ENCODE data around the gene TNFSF10.

The TNFSF10 gene

DNA sequence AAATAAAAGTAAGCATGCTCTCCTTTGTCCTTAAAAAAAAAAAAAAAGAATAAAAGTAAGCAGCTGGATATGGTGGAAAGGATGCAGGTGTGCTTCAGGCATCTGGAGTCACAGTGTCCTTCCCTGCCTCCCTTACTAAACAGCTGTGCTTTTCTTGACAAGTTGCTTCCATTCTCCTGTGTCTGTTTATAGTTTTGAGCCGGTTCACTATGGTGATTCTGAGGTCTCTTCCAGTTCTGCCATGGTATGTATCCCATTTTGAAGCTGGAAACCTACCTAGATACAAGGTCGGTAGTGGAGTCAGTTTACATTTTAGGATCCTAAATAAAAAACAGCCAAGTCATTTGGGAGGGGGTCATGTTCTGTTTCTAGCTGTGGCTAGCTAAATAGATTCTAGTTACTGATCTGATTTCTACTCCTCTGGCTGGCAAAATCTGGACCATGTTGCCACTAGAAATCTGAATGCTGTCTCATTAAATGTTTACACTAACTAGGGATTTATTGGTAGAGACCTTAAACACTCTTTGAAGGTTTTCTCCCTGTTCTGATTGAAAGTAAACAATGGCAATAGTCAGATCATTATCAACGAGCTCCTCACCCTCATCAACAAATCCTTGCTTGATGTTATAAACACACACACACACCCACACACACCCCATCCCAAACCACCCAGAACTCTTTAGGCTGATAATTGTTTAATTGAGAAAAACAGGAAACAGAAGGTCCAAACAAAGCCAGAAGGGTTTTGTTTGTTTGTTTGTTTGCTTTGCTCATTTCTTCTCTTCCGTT lies 7.9 kb downstream of the TNFSF10 start:
- H3K36me3 ChIP-seq (ENCODE audit: low read length) = no peaks in the 10 kb centered on the region
- no peak overlapping the region for H3K4me2 ChIP-seq (ENCODE audit: low read depth, low read length, poor library complexity, severe bottlenecking)
- H3K27me3 ChIP-seq (ENCODE audit: low read length) = no peaks in the 10 kb centered on the region
- H3K9ac ChIP-seq (ENCODE audit: low read length) = no peak overlapping the region
- no peak for TF ChIP-seq EZH2phosphoT487 (conservative IDR thresholded peaks at IDR 0.05; ENCODE audit: low read length)
- no peak for TF ChIP-seq CTCF (IDR thresholded peaks at IDR 0.05; ENCODE audit: insufficient read depth, low read length, poor library complexity, severe bottlenecking)
- no peaks in the 10 kb centered on the region for H4K20me1 ChIP-seq (ENCODE audit: low read depth, low read length)
- no peaks in the 10 kb centered on the region for H3K9me3 ChIP-seq (ENCODE audit: insufficient read depth, low read length)
- H3K9me2 ChIP-seq (replicated peaks; ENCODE audit: insufficient read depth, low read length) = no peaks in the 10 kb centered on the region
- no peak overlapping the region for H2AFZ ChIP-seq (ENCODE audit: low read depth, low read length, severe bottlenecking)
- no peaks in the 10 kb centered on the region for H3F3A ChIP-seq (ENCODE audit: insufficient read depth)
- no peak overlapping the region for H3K27ac ChIP-seq (ENCODE audit: low read depth, low read length)
- no peak overlapping the region for H3K4me3 ChIP-seq (ENCODE audit: insufficient read depth, low read length, poor library complexity, severe bottlenecking)
- no peaks in the 10 kb centered on the region for H3K79me2 ChIP-seq (ENCODE audit: insufficient read depth, low read length)

DNA sequence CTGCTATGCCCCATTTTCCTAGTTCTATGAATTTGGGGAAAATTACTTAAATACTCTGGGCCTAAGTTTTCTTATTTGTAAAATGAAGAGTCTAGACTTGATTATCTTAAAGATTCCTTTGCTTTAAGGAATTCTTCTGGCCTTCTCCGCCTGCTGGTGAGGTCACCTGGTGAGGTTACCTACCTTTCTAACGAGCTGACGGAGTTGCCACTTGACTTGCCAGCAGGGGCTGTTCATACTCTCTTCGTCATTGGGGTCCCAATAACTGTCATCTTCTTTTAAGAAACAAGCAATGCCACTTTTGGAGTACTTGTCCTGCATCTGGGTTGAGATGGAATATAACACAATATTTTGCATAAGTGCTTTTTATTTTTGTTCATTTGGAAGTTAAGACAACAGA lies 8.6 kb downstream of the TNFSF10 start:
- no peaks in the 10 kb centered on the region for H3K36me3 ChIP-seq (ENCODE audit: low read length)
- no peak for TF ChIP-seq CTCF (IDR thresholded peaks at IDR 0.05; ENCODE audit: insufficient read depth, low read length, poor library complexity, severe bottlenecking)
- no peak for TF ChIP-seq EZH2phosphoT487 (conservative IDR thresholded peaks at IDR 0.05; ENCODE audit: low read length)

DNA sequence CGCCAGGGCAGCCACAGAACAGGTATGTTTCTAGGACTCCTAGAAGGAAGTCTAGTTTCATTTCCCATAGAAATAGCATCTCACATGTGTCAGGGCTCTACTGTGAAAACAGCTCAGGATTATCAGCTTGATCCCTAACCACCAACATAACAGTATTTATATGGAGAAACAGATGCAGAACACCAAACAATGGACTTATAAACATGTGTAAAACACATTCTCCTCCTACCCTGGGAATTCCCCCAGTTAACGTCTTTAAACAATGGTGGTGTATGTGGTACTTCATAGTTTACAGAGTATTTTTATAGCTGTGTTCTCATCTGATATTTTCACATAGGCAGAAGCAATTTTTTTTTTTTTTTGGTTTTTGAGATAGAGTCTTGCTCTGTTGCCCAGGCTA lies 9.7 kb downstream of the TNFSF10 start:
- Histone ChIP-seq H3K36me3 (ENCODE audit: low read length) (no peaks in the 10 kb centered on the region), H3K4me2 (ENCODE audit: low read depth, low read length, poor library complexity, severe bottlenecking) (no peak overlapping the region), H3K9me3 (ENCODE audit: insufficient read depth, low read length) (no peaks in the 10 kb centered on the region), H3K27ac (ENCODE audit: low read depth, low read length) (no peak overlapping the region), H4K20me1 (ENCODE audit: low read depth, low read length) (no peaks in the 10 kb centered on the region), H3K79me2 (ENCODE audit: insufficient read depth, low read length) (no peaks in the 10 kb centered on the region), H2AFZ (ENCODE audit: low read depth, low read length, severe bottlenecking) (no peak overlapping the region), H3K9ac (ENCODE audit: low read length) (no peak overlapping the region), H3K9me2 (replicated peaks; ENCODE audit: insufficient read depth, low read length) (no peaks in the 10 kb centered on the region), H3K27me3 (ENCODE audit: low read length) (no peaks in the 10 kb centered on the region), H3K4me3 (ENCODE audit: insufficient read depth, low read length, poor library complexity, severe bottlenecking) (no peak overlapping the region), H3F3A (ENCODE audit: insufficient read depth) (no peaks in the 10 kb centered on the region)
- TF ChIP-seq EZH2phosphoT487 (conservative IDR thresholded peaks at IDR 0.05; ENCODE audit: low read length) (no peak), CTCF (IDR thresholded peaks at IDR 0.05; ENCODE audit: insufficient read depth, low read length, poor library complexity, severe bottlenecking) (no peak)

More for the DNA sequence above, 8.6 kb downstream of the TNFSF10 start:
- Histone ChIP-seq H3K79me2 (ENCODE audit: insufficient read depth, low read length) (no peaks in the 10 kb centered on the region), H3K4me2 (ENCODE audit: low read depth, low read length, poor library complexity, severe bottlenecking) (no peak overlapping the region), H3K9me2 (replicated peaks; ENCODE audit: insufficient read depth, low read length) (no peaks in the 10 kb centered on the region), H3K27ac (ENCODE audit: low read depth, low read length) (no peak overlapping the region), H3K27me3 (ENCODE audit: low read length) (no peaks in the 10 kb centered on the region), H2AFZ (ENCODE audit: low read depth, low read length, severe bottlenecking) (no peak overlapping the region), H3F3A (ENCODE audit: insufficient read depth) (no peaks in the 10 kb centered on the region), H3K9ac (ENCODE audit: low read length) (no peak overlapping the region), H4K20me1 (ENCODE audit: low read depth, low read length) (no peaks in the 10 kb centered on the region), H3K9me3 (ENCODE audit: insufficient read depth, low read length) (no peaks in the 10 kb centered on the region), H3K4me3 (ENCODE audit: insufficient read depth, low read length, poor library complexity, severe bottlenecking) (no peak overlapping the region)

All from SU-DHL-6 (cell line).